Measurements from ENCODE around the gene CDHR5.
"Not testable (repeated sequence)": the region's sequence is repeated elsewhere in the genome, so short reads cannot be mapped to it uniquely, and the experiment has no call there.

Gene CDHR5

GRCh38 chr11:586376-587316, 38.1 kb downstream of the CDHR5 start:
- DNase-seq (ENCODE audit: low read depth), result no peak

- DNase-seq (ENCODE audit: low read depth), result no peak
Observed at GRCh38 chr11:584287-584686, 40.5 kb downstream of the CDHR5 start.

- no peak for DNase-seq (ENCODE audit: low read depth)
Observed at GRCh38 chr11:581752-582151, 43.0 kb downstream of the CDHR5 start.

GRCh38 chr11:581342-581741, 43.4 kb downstream of the CDHR5 start:
- no peak for DNase-seq (ENCODE audit: low read depth)

- no peak for DNase-seq (ENCODE audit: low read depth)
Observed at GRCh38 chr11:579830-580601, 44.7 kb downstream of the CDHR5 start.

GRCh38 chr11:578276-579035, 46.3 kb downstream of the CDHR5 start:
- DNase-seq (ENCODE audit: low read depth), result no peak

GRCh38 chr11:577611-577894, 47.2 kb downstream of the CDHR5 start:
- no peak for DNase-seq (ENCODE audit: low read depth)

GRCh38 chr11:576811-577610, 47.7 kb downstream of the CDHR5 start:
- no peak for DNase-seq (ENCODE audit: low read depth)

GRCh38 chr11:575996-576768, 48.6 kb downstream of the CDHR5 start, which contains the start of gene PHRF1:
PHRF1 (plus strand) TSS chr11:576470; CDS start chr11:581513, 5,043 bp downstream.
- DNase-seq (ENCODE audit: low read depth), result peak; percentile 60

- DNase-seq (ENCODE audit: low read depth), result no peak
Observed at GRCh38 chr11:575313-575995, 49.3 kb downstream of the CDHR5 start.

- no peak for DNase-seq (ENCODE audit: low read depth)
Observed at GRCh38 chr11:574632-575312, 50.0 kb downstream of the CDHR5 start.

GRCh38 chr11:574031-574570, 50.7 kb downstream of the CDHR5 start:
- DNase-seq (ENCODE audit: low read depth), result not testable (repeated sequence)

GRCh38 chr11:573146-573759, 51.5 kb downstream of the CDHR5 start:
- no peak for DNase-seq (ENCODE audit: low read depth)

- DNase-seq (ENCODE audit: low read depth), result no peak
Observed at GRCh38 chr11:571802-572185, 53.0 kb downstream of the CDHR5 start.

GRCh38 chr11:569158-569885, 55.4 kb downstream of the CDHR5 start:
- no peak for DNase-seq (ENCODE audit: low read depth)

- DNase-seq (ENCODE audit: low read depth), result peak; percentile 10
Observed at GRCh38 chr11:568306-569157, 56.2 kb downstream of the CDHR5 start.

- DNase-seq (ENCODE audit: low read depth), result no peak
Observed at GRCh38 chr11:567629-568292, 57.0 kb downstream of the CDHR5 start.
